ENCODE results near the gene NACC2. TPM values are rescaled to one million over a fixed set of nuclear protein-coding genes. Genes with fewer than 3 reads are reported as not detected.

NACC2 gene
- total and polyA plus RNA-seq, 2 of the 8 experiments (the other 6 are each of a cell fraction or from before 2014, with no cell fraction given): 8.3 to 14.0 TPM

GRCh38 chr9:136002215-136002614 is 92.9 kb downstream of the NACC2 start:
- Histone ChIP-seq H2BK5ac (ENCODE audit: low read depth, low read length) (peak overlapping the region; percentile 71; the same call in 1 of the 2 replicates), H2BK15ac (ENCODE audit: low read length) (peak overlapping the region; percentile 61; the same call in 1 of the 2 replicates), H4K20me1 (replicated peaks in 1 of 2; ENCODE audit: control insufficient read depth in 1 of 2, insufficient read depth in 2 of 2, low read length in 2 of 2) (no peaks in the 10 kb centered on the region), H3K36me3 (ENCODE audit: control insufficient read depth in 2 of 4, insufficient read depth in 4 of 4, low read length in 3 of 4) (no peaks in the 10 kb centered on the region), H3K23ac (ENCODE audit: insufficient read length) (no peak overlapping the region), H3K4me2 (ENCODE audit: insufficient read depth in 1 of 2, low read depth in 2 of 2, low read length in 2 of 2) (no peak overlapping the region), H3K18ac (ENCODE audit: extremely low read depth, low read length) (no peak overlapping the region; the same call in 1 of the 2 replicates), H3K23me2 (ENCODE audit: low read depth, low read length) (no peaks in the 10 kb centered on the region), H2AFZ (ENCODE audit: low read length) (no peak overlapping the region), H4K91ac (replicated peaks; ENCODE audit: insufficient read length, low read length) (peak overlapping the region; percentile 88), H3K4me3 (ENCODE audit: extremely low read depth in 1 of 4, insufficient read depth in 2 of 4, low read depth in 3 of 4, low read length in 4 of 4) (no peak overlapping the region), H4K8ac (ENCODE audit: extremely low read depth, insufficient read depth, low read length) (no peak overlapping the region), H3K79me1 (ENCODE audit: low read depth, low read length) (no peaks in the 10 kb centered on the region), H3K27ac (ENCODE audit: low read depth, low read length) (no peak overlapping the region), H3K56ac (replicated peaks; ENCODE audit: insufficient read length, low read depth, low read length) (no peak overlapping the region), H3K79me2 (ENCODE audit: control insufficient read depth in 1 of 2, insufficient read depth in 2 of 2, low read length in 2 of 2) (no peaks in the 10 kb centered on the region), H2BK20ac (ENCODE audit: low read length) (no peak overlapping the region), H4K5ac (ENCODE audit: insufficient read length, low read depth, low read length) (no peak overlapping the region), H3K14ac (ENCODE audit: insufficient read length) (no peak overlapping the region), H2BK120ac (replicated peaks; ENCODE audit: low read depth, low read length) (no peak overlapping the region), H2AK5ac (ENCODE audit: low read depth, low read length) (peak overlapping the region; percentile 53; the same call in 1 of the 2 replicates), H3K9me3 (ENCODE audit: insufficient read depth in 2 of 2, low read depth in 1 of 2, low read length in 1 of 2) (no peaks in the 10 kb centered on the region), H3K4me1 (replicated peaks in 1 of 4; ENCODE audit: control insufficient read depth in 3 of 4, insufficient read depth in 4 of 4, low read length in 3 of 4) (peaks cover 0 to 32% (median 27%) of the 10 kb centered on the region in 4 experiments; a peak in 6 of 7 replicates), H3K4ac (replicated peaks; ENCODE audit: insufficient read length, low read depth, low read length) (no peak overlapping the region), H3K9ac (replicated peaks in 1 of 4; ENCODE audit: extremely low read depth in 1 of 4, low read depth in 3 of 4, low read length in 3 of 4) (no peak overlapping the region), H2BK12ac (ENCODE audit: low read depth, low read length) (peak overlapping the region; percentile 87; the same call in 1 of the 2 replicates), H3K27me3 (replicated peaks in 1 of 4; ENCODE audit: control insufficient read depth in 3 of 4, extremely low read depth in 1 of 4, insufficient read depth in 3 of 4, low read length in 3 of 4) (no peaks in the 10 kb centered on the region)
- CTCF ChIA-PET (ENCODE audit: partially characterized antibody): interaction anchor here (0.7 to 1.1 kb wide), 2 partner anchors 34 to 265 kb away, joined by 3 to 4 read pairs; no protein-coding TSS in a partner anchor
- POLR2A ChIA-PET (ENCODE audit: partially characterized antibody): interaction anchor here (1.8 to 3.3 kb wide), 3 partner anchors 9 to 116 kb away, joined by 3 to 11 read pairs (median 4); no protein-coding TSS in a partner anchor
- DNase-seq (ENCODE audit: low read depth in 1 of 2, low spot score in 2 of 2): no peak
- FAIRE-seq: no peak
- WGBS, 2 experiments (ENCODE audit: extremely low coverage in 1 of 2, insufficient coverage in 1 of 2, insufficient read length in 1 of 2, insufficient replicate concordance in 2 of 2, low coverage in 1 of 2, low lambda C conversion rate in 2 of 2, missing lambda C conversion rate in 1 of 2): 92% methylated on average over 10 of the region's 11 CpGs; no CpG with 5 or more reads in 1 of the 2 experiments
- TF ChIP-seq HDAC6 (IDR thresholded peaks at IDR 0.05; ENCODE audit: low read depth, low read length) (no peak), SIRT6 (IDR thresholded peaks at IDR 0.05; ENCODE audit: low read length) (no peak), ATF3 (IDR thresholded peaks at IDR 0.05; ENCODE audit: insufficient read depth, low read depth, low read length) (no peak), CREB1 (IDR thresholded peaks at IDR 0.05) (no peak), YY1 (IDR thresholded peaks at IDR 0.05; ENCODE audit: low read depth, low read length) (no peak), CHD2 (IDR thresholded peaks at IDR 0.05; ENCODE audit: low read length) (no peak), JUN (IDR thresholded peaks at IDR 0.05; ENCODE audit: low read depth, low read length) (no peak), SP4 (IDR thresholded peaks at IDR 0.05; ENCODE audit: low read length) (no peak), TAF7 (optimal IDR thresholded peaks at IDR 0.05; ENCODE audit: borderline replicate concordance, low read depth, low read length) (no peak)
